Putamen (tissue), 1 donor: ENCODE measurements around the gene KRTAP13-4.

ENCODE experiments used
- DNase-seq: peaks from one replicate; pipeline ENCODE4 v3.0.0-alpha.2; 2016; ENCODE audit warnings: low spot score

Gene KRTAP13-4, protein sequence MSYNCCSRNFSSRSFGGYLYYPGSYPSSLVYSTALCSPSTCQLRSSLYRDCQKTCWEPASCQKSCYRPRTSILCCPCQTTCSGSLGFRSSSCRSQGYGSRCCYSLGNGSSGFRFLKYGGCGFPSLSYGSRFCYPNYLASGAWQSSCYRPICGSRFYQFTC

DNA sequence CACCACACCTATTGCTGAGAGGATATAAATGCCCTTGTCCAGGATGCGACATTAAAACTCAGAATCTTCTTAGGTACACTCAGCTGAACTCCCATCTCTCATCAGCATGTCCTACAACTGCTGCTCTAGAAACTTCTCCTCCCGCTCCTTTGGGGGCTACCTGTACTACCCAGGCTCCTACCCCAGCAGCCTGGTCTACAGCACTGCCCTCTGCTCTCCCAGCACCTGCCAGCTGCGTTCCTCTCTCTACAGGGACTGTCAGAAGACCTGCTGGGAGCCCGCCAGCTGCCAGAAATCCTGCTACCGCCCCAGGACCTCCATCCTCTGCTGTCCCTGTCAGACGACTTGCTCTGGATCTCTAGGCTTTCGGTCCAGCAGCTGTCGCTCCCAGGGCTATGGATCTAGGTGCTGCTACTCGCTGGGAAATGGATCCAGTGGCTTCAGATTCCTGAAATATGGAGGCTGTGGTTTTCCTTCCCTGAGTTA, at the start of gene KRTAP13-4:
TSS of gene KRTAP13-4 (plus strand) at position 51 of the 486 bp plus-strand sequence. CDS start at position 107, 56 bp downstream.
- DNase-seq = no peak

DNA sequence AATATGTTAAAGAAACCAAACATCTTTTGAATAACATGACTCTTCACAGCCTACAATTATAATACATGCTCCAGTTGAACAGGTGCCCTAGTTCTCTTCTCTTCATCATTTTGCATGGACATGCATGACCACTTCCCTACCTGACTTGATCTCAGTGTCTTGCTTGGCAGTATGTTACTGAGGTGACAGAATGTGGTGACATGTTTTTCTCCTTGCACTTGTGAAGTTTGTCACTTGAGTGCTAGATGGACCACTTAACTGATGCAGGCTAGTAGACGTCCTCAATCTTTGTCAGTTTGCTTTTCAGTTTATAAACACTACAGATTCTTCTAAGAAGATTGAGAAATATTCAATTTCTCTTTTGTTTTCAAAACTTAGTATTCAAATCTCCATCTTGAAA, 47.8 kb upstream of the KRTAP13-4 start:
- DNase-seq = no peak

GRCh38 chr21:30391492-30392025, 38.5 kb upstream of the KRTAP13-4 start:
- DNase-seq = no peak

GRCh38 chr21:30395731-30396130, 34.3 kb upstream of the KRTAP13-4 start, which contains the start of gene KRTAP13-1:
TSS of gene KRTAP13-1 (plus strand) at chr21:30396031. CDS start at chr21:30396087, 56 bp downstream.
- DNase-seq = no peak

DNA sequence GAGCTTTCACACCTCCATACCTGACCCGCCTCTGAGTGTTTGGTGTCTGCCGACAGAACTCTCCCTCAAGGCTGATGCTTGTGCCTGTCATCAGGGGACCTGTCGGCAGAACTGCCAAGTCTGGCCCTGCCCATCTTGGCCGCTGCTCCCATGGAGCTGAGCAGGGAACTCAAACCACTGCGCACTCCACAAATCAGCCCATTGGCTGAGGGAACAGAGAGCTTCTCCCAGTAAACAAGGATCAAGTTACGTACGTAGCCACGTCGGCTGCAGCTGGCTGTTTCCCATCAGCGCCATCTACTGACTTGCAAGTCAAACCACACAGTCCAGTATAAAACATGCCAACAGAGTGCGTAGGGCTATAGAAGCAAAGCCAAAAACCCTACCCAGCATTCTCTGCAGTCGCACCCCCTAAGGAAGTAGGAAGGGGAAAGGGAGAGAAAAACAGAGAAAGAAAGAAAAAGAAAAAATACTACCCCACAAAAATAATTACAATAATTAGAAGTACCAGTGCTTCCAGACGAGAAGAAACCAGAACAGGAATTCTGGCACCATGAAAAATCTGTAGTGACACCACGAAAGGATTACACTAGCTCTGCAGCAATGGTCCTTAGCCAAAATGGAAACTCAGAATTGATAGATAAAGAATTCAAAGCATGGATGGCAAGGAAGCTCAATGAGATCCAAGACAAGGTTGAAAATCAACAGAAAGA, 21.1 kb upstream of the KRTAP13-4 start:
- no peak for DNase-seq

- no peak for DNase-seq
These were observed 14.0 kb upstream of the KRTAP13-4 start for GRCh38 chr21:30415993-30416392.

GRCh38 chr21:30425826-30426225, 4.2 kb upstream of the KRTAP13-4 start, which contains the start of gene KRTAP13-3:
TSS of gene KRTAP13-3 (minus strand) at chr21:30425926. CDS start at chr21:30425912, 14 bp downstream.
- DNase-seq = no peak

DNA sequence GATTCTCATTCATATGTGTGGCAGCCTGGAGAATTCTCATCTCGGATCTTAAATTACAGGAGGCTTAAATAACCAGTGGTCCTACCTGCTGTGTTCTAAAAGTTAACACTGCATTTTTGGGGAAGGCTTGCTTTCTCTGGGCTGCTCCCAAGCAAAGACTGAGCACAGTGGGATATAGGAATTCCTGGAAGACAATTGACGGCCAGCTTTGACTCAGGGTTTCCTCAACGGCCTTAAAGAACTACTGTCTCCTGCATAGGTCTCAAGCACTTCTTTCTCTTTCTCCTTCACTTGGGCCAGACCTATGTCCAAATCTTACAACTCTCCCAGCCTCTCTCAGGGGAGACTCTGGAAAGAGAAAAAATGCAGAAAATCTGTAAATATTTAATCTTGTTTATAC, 3.3 kb upstream of the KRTAP13-4 start:
- no peak for DNase-seq

DNA sequence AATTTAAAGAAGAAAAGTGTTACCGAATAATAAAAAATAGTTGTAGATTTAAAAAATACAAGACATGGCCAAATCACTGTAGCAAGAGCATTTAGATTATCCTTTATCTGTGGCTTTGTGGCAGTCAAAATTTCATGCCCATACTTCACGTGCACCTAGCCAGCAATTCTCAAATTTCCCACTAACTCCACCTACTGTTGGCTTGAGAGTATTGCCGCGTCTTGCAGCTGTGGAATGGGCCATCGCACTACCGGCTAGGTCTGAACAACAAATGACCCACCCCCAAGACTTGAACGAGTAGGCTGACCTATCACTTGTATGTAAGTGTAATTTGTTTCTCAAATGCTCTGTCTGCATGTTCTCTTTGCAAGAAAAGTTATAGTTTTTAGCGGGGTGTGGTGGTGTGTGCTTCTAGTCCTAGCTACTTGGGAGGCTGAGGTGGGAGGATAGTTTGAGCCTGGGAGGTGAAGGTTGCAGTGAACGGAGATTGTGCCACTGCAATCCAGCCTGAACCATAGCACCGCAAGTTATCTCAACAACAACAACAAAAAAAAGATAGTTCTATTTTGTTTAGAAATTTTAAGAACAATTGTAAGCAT, 4.1 kb downstream of the KRTAP13-4 start:
- DNase-seq = no peak

- no peak for DNase-seq
These were observed 7.1 kb downstream of the KRTAP13-4 start for GRCh38 chr21:30437010-30437565.

DNA sequence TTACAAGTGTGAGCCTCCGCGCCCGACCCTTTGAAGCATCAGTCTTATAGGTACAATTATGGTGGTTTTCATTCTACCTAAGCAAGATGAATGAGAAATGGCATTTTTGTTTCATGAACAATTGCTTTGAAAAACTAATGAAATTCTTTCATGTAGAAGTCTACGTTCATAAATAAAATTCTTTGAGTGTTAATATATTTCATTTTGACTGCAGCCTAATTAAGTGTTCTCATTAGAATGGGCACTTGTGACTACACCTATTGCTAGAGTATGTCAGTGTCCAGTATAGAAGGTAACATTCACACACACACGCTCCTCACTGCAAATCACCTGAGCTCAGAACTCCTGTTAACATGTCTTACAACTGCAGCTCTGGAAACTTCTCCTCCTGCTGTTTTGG, 10.0 kb downstream of the KRTAP13-4 start, which contains the start of gene KRTAP15-1:
TSS of gene KRTAP15-1 (plus strand) at position 301 of the 400 bp plus-strand sequence. CDS start at position 354, 53 bp downstream.
- no peak for DNase-seq

- no peak for DNase-seq
These were observed 13.2 kb downstream of the KRTAP13-4 start for GRCh38 chr21:30443226-30443625.

DNA sequence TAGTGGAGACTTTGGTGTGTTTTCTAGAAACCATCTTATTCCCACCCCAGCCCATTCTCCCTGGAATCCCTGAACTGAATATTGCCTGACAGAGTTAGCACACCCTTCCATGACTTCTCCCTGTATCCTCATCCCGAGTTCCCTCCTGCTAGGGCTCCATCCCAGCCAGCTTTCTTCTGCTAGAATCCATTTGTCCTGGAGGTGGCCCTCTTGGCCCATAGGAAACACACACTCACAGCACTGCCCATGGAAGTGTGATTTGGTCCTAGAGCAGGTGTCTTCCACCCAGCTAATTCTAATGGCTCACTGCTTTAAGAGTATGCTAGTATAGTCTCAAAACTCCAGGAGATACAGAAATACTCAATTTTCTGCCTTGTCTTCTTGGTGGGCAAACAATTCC, 14.2 kb downstream of the KRTAP13-4 start:
- no peak for DNase-seq

DNA sequence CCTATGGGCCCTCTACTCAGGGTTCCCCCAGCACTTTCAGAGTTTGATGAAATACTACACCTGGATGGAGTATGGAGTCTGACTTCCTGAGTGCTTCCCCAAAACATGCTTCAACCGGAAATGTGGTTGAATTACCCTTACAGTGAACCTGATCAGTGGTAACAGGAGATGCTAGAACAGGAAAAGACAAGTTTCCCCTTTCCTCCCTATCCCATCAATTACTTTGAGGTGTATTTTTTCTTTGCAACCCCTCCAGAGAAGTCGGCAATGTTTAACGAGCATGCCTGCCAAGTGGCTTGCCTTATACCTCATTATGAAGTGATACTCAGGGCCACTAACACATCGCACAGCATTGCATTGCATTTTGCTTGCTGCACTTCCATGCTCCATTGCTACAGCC, 17.0 kb downstream of the KRTAP13-4 start:
- DNase-seq = no peak

DNA sequence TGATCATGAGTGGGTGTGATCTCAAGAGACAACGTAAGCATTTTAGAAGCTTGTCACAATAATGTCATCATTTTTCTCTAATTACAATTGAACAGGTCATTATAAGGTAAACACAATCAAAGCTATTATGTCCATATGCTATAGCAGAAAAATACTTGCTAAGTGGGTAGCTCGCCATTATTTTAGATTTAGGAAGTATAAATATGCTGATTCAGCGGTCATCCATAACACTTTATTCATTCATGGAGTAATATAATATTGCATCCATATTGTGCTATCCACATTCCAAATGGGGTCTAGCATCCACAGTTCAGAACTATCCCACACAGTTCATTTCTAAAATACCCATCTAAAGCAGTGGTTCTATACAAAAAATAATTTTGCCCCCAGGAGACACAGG, 18.5 kb downstream of the KRTAP13-4 start:
- no peak for DNase-seq

- DNase-seq = no peak
These were observed 33.7 kb downstream of the KRTAP13-4 start for GRCh38 chr21:30463713-30464112.

DNA sequence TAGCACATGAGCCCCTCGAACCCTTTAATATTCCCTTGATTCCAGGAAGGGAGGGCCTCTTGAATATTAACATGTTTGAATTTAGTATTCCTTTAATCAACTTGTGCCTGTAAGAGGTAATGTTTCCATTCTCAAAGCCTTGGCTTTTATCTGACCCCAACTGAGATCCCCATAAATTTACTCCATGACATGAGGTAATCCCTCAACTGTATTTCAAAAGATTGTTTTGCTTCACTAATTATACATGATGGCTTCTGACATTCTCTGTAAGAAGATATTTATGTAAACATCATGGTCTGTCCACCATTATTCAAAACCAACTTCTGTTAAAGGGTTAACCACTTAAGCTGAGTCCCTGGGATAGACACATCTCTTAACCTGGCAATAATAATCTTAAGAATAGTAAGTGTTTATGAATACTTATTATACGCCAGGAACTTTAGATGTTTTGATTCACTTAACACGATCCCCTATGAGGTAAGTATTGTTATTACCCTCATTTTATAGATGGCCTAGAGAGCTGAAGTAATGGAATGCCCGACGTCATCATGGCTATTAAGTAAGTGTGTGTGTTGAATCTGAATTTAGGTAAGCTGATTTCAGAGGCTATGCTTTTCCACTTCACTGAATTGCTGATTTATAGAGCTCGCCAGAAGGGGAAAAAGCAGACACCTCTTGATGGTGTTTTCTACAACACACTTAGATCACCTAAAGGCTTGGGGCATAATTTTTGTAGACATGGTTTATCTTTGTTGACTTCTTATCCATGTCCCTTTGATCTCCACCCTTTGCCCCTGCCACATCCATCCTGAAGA, 39.1 kb downstream of the KRTAP13-4 start:
- DNase-seq = no peak

DNA sequence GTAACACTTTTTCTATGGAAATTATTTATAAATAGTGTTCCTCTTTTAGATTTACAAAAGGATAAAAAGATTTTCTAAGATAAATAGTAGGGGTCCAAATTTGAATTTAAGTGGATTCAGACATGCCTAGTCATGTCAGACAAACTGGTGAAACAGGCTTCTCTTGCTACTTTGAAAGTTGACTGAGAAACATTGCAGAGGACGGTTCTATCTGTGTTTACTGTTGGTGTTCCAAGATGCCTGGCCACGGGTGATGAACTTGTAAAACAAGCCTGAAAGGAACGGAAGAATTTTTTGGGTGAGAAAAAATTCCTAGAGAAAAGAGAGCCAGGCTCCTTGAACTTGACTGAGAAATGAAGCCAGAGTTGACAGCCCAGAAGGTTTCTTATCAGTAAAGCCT, 48.0 kb downstream of the KRTAP13-4 start:
- no peak for DNase-seq

GRCh38 chr21:30479259-30479658, 49.2 kb downstream of the KRTAP13-4 start:
- DNase-seq = no peak

DNA sequence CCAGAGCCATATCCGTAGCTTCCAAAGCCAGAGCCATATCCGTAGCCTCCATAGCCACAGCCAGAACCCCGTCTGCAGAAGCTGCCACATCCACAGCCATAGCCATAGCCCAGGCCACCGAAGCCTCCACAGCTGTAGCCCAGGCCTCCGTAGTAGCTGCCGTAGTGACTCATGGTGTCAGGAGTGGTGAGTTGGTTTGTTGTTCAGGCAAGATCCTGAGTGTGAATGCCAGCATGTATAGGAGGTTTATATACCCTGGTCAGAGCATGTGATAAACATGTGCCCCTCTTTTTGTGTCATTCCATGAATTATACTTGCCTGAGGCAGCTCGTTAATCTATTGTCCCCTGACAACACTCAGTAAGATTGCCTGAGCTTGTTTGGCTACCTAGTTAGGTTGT, 50.1 kb downstream of the KRTAP13-4 start, which contains the start of gene KRTAP19-1:
TSS of gene KRTAP19-1 (minus strand) at position 223 of the 400 bp plus-strand sequence. CDS start at position 173, 50 bp downstream.
- DNase-seq = no peak
